GM06990 (cell line): ENCODE measurements around the gene COPG1.
A peak's percentile ranks its signal among the peaks of the same experiment; 100 is the strongest.
"Not testable (repeated sequence)": the region's sequence is repeated elsewhere in the genome, so short reads cannot be mapped to it uniquely, and the experiment has no call there.

Experiments used
- DNase-seq: peaks from one replicate; pipeline ENCODE4 v3.0.0-alpha.2; 2011; ENCODE audit not compliant: insufficient read length; ENCODE audit errors: extremely low read depth
- H3K27me3 ChIP-seq: replicated peaks from 2 replicates; pipeline ENCODE4 v1.6.0; 2011; ENCODE audit warnings: low read length; ENCODE audit not compliant: control insufficient read depth, insufficient read depth
- H3K36me3 ChIP-seq: 2 replicates; pipeline ENCODE4 v1.5.1; 2011; ENCODE audit warnings: low read length; ENCODE audit not compliant: control insufficient read depth, insufficient read depth
- H3K4me3 ChIP-seq: replicated peaks from 2 replicates; pipeline ENCODE4 v1.5.1; 2011; ENCODE audit warnings: low read depth, mild to moderate bottlenecking, control low read depth, low read length
- CTCF ChIP-seq: IDR thresholded peaks from 2 replicates; pipeline ENCODE4 v1.5.1; 2011; ENCODE audit warnings: low read length, control low read depth, mild to moderate bottlenecking, inconsistent platforms; ENCODE audit not compliant: insufficient read depth, poor library complexity, severe bottlenecking

Gene COPG1

GRCh38 chr3:129245641-129246306 is 3.6 kb upstream of the COPG1 start:
- peak; percentile 90 for TF ChIP-seq CTCF
- H3K36me3 ChIP-seq, H3K4me3 ChIP-seq: not testable (repeated sequence)

GRCh38 chr3:129246636-129247035 is 2.8 kb upstream of the COPG1 start:
- no peak for DNase-seq
- Histone ChIP-seq H3K36me3 (no peaks in the 10 kb centered on the region; the same call in 1 of the 2 replicates), H3K4me3 (no peak overlapping the region), H3K27me3 (no peaks in the 10 kb centered on the region)
- no peak for TF ChIP-seq CTCF

More at GRCh38 chr3:129245641-129246306, 3.6 kb upstream of the COPG1 start:
- H3K27me3 ChIP-seq: not testable (repeated sequence)
- DNase-seq: peak; percentile 53

DNA sequence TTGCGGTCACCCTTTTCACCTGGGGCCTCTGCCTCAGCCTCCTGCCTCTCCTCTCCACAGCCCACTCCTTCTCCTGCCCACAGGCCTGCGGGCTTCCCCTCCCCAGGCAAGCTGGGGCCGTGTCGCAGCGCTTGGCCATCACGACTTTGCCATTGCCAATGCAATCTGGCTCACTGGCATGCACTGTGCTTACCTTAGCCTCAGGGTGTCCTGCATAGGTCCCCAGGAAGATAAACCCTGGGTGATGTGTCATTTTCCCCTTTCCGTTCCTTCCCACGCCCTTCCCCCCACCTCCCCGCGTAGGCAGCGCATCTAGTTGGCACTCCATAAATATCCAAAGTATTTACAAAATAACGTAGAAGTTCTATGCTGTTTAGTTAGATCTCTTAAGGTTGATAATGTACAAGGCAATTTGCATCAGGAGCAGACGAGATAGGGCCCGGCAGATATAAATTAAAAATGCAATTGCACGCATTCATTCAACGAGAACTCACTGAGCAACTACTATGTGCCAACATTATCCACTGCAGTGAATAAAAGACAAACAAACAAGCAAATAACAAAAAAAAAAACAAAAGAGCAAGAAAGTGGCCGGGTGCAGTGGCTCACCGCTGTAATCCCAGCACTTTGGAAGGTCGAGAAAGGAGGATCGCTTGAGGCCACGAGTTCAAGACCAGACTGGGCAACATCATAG is 973 bp upstream of the COPG1 start:
- Histone ChIP-seq H3K36me3 (peaks cover 9% of the 10 kb centered on the region), H3K27me3 (no peaks in the 10 kb centered on the region), H3K4me3 (peak overlapping the region; percentile 94)
- no peak for TF ChIP-seq CTCF
- DNase-seq: no peak

DNA sequence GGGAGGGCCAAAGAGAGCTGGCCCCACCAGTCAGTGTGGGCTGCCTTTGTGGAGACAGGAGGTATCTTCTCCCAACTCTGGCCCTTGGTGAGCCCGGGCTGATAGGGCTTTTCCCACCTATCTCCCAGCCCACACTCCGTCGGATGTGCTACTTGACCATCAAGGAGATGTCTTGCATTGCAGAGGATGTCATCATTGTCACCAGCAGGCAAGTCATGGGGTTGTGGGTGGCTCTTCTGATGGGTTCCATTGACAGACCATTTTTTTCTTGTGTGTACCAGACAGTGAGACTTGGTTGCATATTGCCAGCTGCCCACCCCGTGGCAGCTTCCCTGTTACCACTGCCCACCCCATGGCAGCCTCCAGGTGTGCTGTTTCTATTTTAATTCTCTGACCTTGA is 3.3 kb downstream of the COPG1 start:
- DNase-seq: no peak
- H3K36me3 ChIP-seq: peaks cover 37% of the 10 kb centered on the region
- no peak for TF ChIP-seq CTCF
- H3K27me3 ChIP-seq: no peaks in the 10 kb centered on the region
- no peak overlapping the region for H3K4me3 ChIP-seq

DNA sequence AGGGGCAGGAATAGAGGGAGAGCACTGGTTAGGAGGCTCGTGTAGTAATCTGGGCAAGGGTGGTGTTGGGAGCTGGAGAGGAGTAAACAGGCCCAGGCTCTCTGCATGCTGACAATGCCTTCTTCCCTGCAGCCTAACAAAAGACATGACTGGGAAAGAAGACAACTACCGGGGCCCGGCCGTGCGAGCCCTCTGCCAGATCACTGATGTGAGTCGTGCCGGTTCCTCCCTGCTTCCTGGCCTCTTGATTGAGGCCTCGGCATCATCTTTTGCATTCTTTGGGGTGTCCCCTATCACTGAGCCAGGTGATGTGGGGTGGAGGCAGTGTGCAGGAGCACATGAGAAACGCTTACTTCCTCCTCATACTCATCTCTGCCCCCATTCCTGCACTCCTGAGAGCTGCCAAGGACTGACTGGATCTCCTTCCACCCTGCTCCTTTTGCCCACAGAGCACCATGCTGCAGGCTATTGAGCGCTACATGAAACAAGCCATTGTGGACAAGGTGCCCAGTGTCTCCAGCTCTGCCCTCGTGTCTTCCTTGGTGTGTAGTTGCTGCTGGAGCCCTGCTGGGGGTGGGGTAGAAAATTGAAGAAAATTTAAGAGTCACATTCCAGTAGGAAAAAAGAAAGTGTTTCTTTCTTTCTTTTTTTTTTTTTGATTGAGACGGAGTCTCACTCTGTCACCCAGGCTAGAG is 5.3 kb downstream of the COPG1 start:
- Histone ChIP-seq H3K4me3 (no peak overlapping the region), H3K27me3 (no peaks in the 10 kb centered on the region), H3K36me3 (peaks cover 47% of the 10 kb centered on the region)
- TF ChIP-seq CTCF: no peak
- no peak for DNase-seq
